CD8-positive, alpha-beta memory T cell (primary cell): ENCODE measurements around the gene ACAA1. TPM values are rescaled to one million over a fixed set of nuclear protein-coding genes. Genes with fewer than 3 reads are reported as not detected.
A peak's percentile ranks its signal among the peaks of the same experiment; 100 is the strongest.

Experiments used
- CTCF ChIA-PET: fragments of 350-600 bp; sonication (Branson Sonifier 250); formaldehyde crosslinking; loops from one replicate; lab custom pipeline; 2021; ENCODE audit warnings: antibody characterized with exemption; lab: Charles Lee
- POLR2A ChIA-PET: fragments of 350-600 bp; sonication (Branson Sonifier 250); formaldehyde crosslinking; loops from one replicate; lab custom pipeline; 2021; ENCODE audit warnings: antibody characterized with exemption; lab: Charles Lee
- DNase-seq, 5 donors: peaks; one replicate each; pipeline versions ENCODE4 v3.0.0 to v3.0.0-alpha.2; 2020 to 2022; ENCODE audit warnings: mixed read lengths in 1 of 5
- H3K27ac ChIP-seq: one replicate; pipeline ENCODE4 v1.7.0; 2013; ENCODE audit warnings: low read depth, mild to moderate bottlenecking, low read length, moderate library complexity
- H3K27me3 ChIP-seq: 2 replicates; pipeline ENCODE4 v1.7.0; 2013; ENCODE audit warnings: low read length, mild to moderate bottlenecking; ENCODE audit not compliant: insufficient read depth, poor library complexity, severe bottlenecking
- H3K36me3 ChIP-seq: 2 replicates; pipeline ENCODE4 v1.7.0; 2013; ENCODE audit warnings: mild to moderate bottlenecking, low read length, moderate library complexity; ENCODE audit not compliant: insufficient read depth
- H3K4me1 ChIP-seq: 2 replicates; pipeline ENCODE4 v1.7.0; 2013; ENCODE audit warnings: mild to moderate bottlenecking, low read length, moderate library complexity; ENCODE audit not compliant: insufficient read depth
- H3K4me3 ChIP-seq: 2 replicates; pipeline ENCODE4 v1.7.0; 2013; ENCODE audit warnings: mild to moderate bottlenecking, low read length
- H3K9me3 ChIP-seq: 2 replicates; pipeline ENCODE4 v1.7.0; 2013; ENCODE audit warnings: mild to moderate bottlenecking, low read length
- H3K27ac Mint-ChIP-seq, 8 donors: one replicate each; pipeline ENCODE4 v1.8.0; 2020 to 2021; ENCODE audit warnings: mixed read lengths in 8 of 8, mild to moderate bottlenecking in 6 of 8, inconsistent platforms in 3 of 8, moderate library complexity in 3 of 8
- H3K27me3 Mint-ChIP-seq, 2 donors: one replicate each; pipeline ENCODE4 v1.8.0; 2020 to 2021; ENCODE audit warnings: mixed read lengths in 2 of 2, mild to moderate bottlenecking in 1 of 2, moderate library complexity in 1 of 2
- H3K36me3 Mint-ChIP-seq, 3 donors: one replicate each; pipeline ENCODE4 v1.8.0; 2020 to 2021; ENCODE audit warnings: mixed read lengths in 3 of 3, inconsistent platforms in 1 of 3, mild to moderate bottlenecking in 1 of 3
- H3K4me1 Mint-ChIP-seq, 3 donors: one replicate each; pipeline ENCODE4 v1.8.0; 2020 to 2021; ENCODE audit warnings: mixed read lengths in 3 of 3, inconsistent platforms in 1 of 3, mild to moderate bottlenecking in 1 of 3
- H3K4me3 Mint-ChIP-seq, 7 donors: one replicate each; pipeline ENCODE4 v1.8.0; 2020 to 2021; ENCODE audit warnings: mixed read lengths in 7 of 7, mild to moderate bottlenecking in 6 of 7, moderate library complexity in 4 of 7, inconsistent platforms in 2 of 7
- H3K9me3 Mint-ChIP-seq, 5 donors: one replicate each; pipeline ENCODE4 v1.8.0; 2020 to 2022; ENCODE audit warnings: mixed read lengths in 5 of 5, mild to moderate bottlenecking in 3 of 5, moderate library complexity in 2 of 5, inconsistent platforms in 1 of 5
- polyA plus RNA-seq: library from polyadenylated mRNA; unstranded; fragments of 300-500 nt; fragmentation: Illumina TruSeq; gene quantifications from one replicate; pipeline ENCODE4 v1.2.3, GENCODE V29; 2021
- total RNA-seq, 2 experiments: library from RNA; stranded (reverse); gene quantifications; one replicate each; pipeline ENCODE4 v1.2.3, GENCODE V29; 2021

The ACAA1 gene
- total and polyA plus RNA-seq, 3 experiments from 2014 or later = 49.0 to 67.4 (median 67.1) TPM

DNA sequence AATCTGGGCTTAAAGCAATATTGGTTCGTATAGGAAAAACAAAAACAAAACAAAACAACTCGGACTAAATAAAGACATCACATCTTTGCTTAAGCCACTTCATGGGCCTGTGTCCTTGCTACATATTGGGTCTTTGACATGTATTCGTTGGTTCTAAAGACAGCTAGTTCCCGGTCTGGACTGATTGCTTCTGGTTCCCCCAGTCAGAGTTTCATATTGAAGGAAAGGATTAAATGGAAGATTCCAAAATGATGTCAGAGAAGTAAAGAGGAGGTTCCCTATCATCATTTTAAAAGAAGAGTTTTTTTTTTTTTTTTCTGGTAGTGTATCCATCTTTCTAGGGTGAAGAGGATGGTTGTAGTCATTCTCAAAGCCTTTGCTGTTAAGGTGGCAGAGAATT is 30.7 kb upstream of the ACAA1 start:
- Histone ChIP-seq H3K4me1 (peaks cover 44% of the 10 kb centered on the region), H3K4me3 (no peak overlapping the region), H3K9me3 (no peaks in the 10 kb centered on the region), H3K27ac (no peak overlapping the region), H3K27me3 (no peaks in the 10 kb centered on the region), H3K36me3 (no peaks in the 10 kb centered on the region)
- peak overlapping the region in 7 of 8 donors; percentile 2 to 98 (median 61) for H3K27ac Mint-ChIP-seq
- H3K4me1 Mint-ChIP-seq = peaks cover 66 to 78% (median 71%) of the 10 kb centered on the region in 3 donors
- no peaks in the 10 kb centered on the region for H3K9me3 Mint-ChIP-seq
- POLR2A ChIA-PET = interaction anchor here (0.7 to 4.3 kb wide), 2 partner anchors 13 to 31 kb away, joined by 5 to 75 read pairs; partner anchors contain the start of gene ACAA1
- no peaks in the 10 kb centered on the region for H3K27me3 Mint-ChIP-seq
- peak overlapping the region; percentile 44 to 98 (median 90) for H3K4me3 Mint-ChIP-seq
- DNase-seq = no peak
- CTCF ChIA-PET = interaction anchor here (0.7 kb wide), 1 partner anchor 18 kb away, joined by 3 read pairs; no protein-coding TSS in a partner anchor
- H3K36me3 Mint-ChIP-seq = peaks cover 0 to 20% (median 0%) of the 10 kb centered on the region in 3 donors

DNA sequence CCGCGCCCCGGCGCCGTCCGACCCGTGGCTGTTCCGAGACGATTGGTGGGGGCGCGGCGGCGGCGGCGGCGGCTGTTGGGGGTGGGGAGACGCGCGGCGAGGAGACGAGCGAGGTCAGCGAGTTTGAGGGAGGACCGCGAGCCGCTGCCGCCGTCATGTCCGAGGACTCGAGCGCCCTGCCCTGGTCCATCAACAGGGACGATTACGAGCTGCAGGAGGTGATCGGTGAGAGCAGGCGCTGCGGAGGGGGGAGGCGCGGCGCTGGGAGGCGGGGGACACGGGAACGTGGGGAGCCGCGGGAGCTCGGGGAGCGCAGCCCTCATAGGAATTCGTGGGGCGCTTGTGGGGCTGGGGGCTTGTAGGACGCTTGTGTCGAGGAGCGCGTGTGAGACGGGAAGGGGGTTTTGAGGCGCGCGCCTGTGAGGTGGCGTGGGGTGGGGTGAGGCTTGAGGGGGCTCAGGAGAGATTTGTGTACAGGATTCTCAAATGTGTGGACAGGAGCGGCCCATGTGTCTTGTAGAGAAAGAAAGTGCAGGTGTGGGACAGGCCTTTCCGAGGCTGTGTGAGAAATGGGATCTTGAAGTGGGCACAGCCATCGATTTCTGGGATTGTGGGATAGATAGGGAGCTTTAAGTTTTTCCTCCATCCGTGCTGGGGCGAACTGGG is 28.9 kb upstream of the ACAA1 start:
- Mint-ChIP-seq H3K36me3 (peaks cover 0 to 20% (median 0%) of the 10 kb centered on the region in 3 donors), H3K27me3 (no peaks in the 10 kb centered on the region), H3K9me3 (no peaks in the 10 kb centered on the region), H3K27ac (peak overlapping the region; percentile 95 to 100 (median 100)), H3K4me3 (peak overlapping the region; percentile 90 to 98 (median 96)), H3K4me1 (peaks cover 50 to 62% (median 53%) of the 10 kb centered on the region in 3 donors)
- Histone ChIP-seq H3K27me3 (no peaks in the 10 kb centered on the region), H3K27ac (peak overlapping the region; percentile 100), H3K36me3 (no peaks in the 10 kb centered on the region), H3K4me1 (peaks cover 39% of the 10 kb centered on the region), H3K4me3 (peak overlapping the region; percentile 94), H3K9me3 (no peaks in the 10 kb centered on the region)
- ChIA-PET POLR2A (interaction anchor here (1.1 to 4.3 kb wide), 10 partner anchors 8 to 172 kb away, joined by 3 to 75 read pairs (median 5); partner anchors contain the start of genes ACAA1, DLEC1 and MYD88), CTCF (interaction anchor here (0.9 to 4.5 kb wide), 6 partner anchors 11 to 181 kb away, joined by 3 to 60 read pairs (median 6); partner anchors contain the start of genes ACAA1, MYD88 and XYLB)
- DNase-seq = no peak

DNA sequence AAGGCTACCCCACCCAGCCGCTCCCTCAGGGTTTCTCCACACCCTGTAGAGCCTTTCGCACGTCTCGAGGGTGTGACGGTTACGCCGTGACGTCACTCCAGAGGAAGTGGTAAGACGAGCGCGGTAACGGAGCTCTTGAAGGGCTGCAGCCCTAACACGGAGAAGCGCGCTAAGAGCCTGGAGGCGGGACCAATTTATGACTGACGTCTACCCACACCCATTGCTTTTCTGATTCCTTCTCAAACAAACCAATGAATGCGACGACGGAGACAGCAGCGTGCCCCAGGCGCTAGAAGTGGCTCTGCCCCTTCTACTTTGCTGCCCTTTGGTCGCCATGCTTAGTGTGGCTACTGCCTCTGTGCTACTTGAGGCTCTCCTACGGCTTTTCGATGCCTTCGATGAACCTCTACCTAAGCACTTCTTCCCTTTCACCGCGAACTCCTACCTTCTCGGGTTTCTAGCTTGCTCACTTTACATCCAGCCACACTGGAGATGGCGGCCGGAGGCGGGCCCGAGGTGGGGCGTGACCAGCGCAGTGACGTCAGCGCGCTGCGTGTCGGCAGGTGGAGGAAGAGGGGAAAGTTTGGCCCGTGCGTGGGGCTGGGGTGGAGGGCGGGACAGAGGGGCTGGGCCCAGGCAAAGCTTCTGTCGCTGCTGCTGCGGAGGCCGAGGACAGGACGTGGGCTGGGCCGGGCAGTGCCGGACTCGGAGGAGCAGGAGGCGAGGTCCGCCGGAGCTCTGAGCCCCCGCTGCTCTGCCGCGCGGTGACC is 28.2 kb upstream of the ACAA1 start, which contains the start of gene OXSR1:
TSS of gene OXSR1 (plus strand) at position 586 of the 770 bp plus-strand sequence. CDS start 340 bp downstream, outside the sequence.
- peak within 1 kb of the TSS; percentile 94 for H3K4me3 ChIP-seq
- Mint-ChIP-seq H3K27ac (peak within 1 kb of the TSS; percentile 95 to 100 (median 100)), H3K27me3 (no peaks in the 10 kb centered on the region), H3K4me1 (peaks cover 43 to 55% (median 46%) of the 10 kb centered on the region in 3 donors), H3K4me3 (peak within 1 kb of the TSS; percentile 90 to 98 (median 96)), H3K9me3 (no peaks in the 10 kb centered on the region), H3K36me3 (peaks cover 0 to 20% (median 0%) of the 10 kb centered on the region in 3 donors)
- DNase-seq = peak; percentile 93 to 99 (median 98)
- H3K9me3 ChIP-seq = no peaks in the 10 kb centered on the region
- no peaks in the 10 kb centered on the region for H3K27me3 ChIP-seq
- H3K27ac ChIP-seq = peak within 1 kb of the TSS; percentile 100
- peaks cover 39% of the 10 kb centered on the region for H3K4me1 ChIP-seq
- H3K36me3 ChIP-seq = no peaks in the 10 kb centered on the region
- CTCF ChIA-PET = interaction anchor here (0.9 to 4.5 kb wide), 11 partner anchors 9 to 331 kb away, joined by 3 to 60 read pairs (median 5); partner anchors contain the start of genes ACAA1, EXOG, MYD88 and XYLB
- POLR2A ChIA-PET = interaction anchor here (0.6 to 4.3 kb wide), 12 partner anchors 11 to 171 kb away, joined by 3 to 75 read pairs (median 4); partner anchors contain the start of genes ACAA1, DLEC1 and MYD88

DNA sequence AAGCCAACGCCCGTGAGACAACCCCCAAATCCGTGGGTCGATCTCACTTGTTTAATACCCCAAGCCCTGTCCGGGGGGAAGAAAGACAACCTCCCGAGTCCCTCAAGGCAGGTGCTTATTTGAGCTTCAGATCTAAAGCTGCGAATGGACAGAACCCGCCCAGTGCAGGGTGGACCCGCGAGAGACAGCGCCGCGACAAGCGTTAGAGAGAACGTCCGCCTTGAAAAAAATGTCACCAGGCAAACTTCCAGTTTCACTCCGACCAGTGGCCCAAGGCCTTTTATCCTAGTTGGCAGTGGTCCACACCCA is 27.7 kb upstream of the ACAA1 start:
- Histone ChIP-seq H3K27ac (peak overlapping the region; percentile 100), H3K4me3 (peak overlapping the region; percentile 94), H3K27me3 (no peaks in the 10 kb centered on the region), H3K4me1 (peaks cover 39% of the 10 kb centered on the region), H3K36me3 (no peaks in the 10 kb centered on the region), H3K9me3 (no peaks in the 10 kb centered on the region)
- peaks cover 42 to 53% (median 45%) of the 10 kb centered on the region in 3 donors for H3K4me1 Mint-ChIP-seq
- peak overlapping the region; percentile 90 to 98 (median 96) for H3K4me3 Mint-ChIP-seq
- CTCF ChIA-PET = interaction anchor here (0.9 to 4.5 kb wide), 10 partner anchors 9 to 332 kb away, joined by 3 to 60 read pairs (median 5); partner anchors contain the start of genes ACAA1, EXOG, MYD88 and XYLB
- peak overlapping the region; percentile 95 to 100 (median 100) for H3K27ac Mint-ChIP-seq
- POLR2A ChIA-PET = interaction anchor here (1.0 to 4.3 kb wide), 10 partner anchors 10 to 170 kb away, joined by 3 to 75 read pairs (median 5); partner anchors contain the start of genes ACAA1, DLEC1 and MYD88
- no peak for DNase-seq
- H3K36me3 Mint-ChIP-seq = peaks cover 0 to 20% (median 0%) of the 10 kb centered on the region in 3 donors
- no peaks in the 10 kb centered on the region for H3K9me3 Mint-ChIP-seq
- H3K27me3 Mint-ChIP-seq = no peaks in the 10 kb centered on the region

DNA sequence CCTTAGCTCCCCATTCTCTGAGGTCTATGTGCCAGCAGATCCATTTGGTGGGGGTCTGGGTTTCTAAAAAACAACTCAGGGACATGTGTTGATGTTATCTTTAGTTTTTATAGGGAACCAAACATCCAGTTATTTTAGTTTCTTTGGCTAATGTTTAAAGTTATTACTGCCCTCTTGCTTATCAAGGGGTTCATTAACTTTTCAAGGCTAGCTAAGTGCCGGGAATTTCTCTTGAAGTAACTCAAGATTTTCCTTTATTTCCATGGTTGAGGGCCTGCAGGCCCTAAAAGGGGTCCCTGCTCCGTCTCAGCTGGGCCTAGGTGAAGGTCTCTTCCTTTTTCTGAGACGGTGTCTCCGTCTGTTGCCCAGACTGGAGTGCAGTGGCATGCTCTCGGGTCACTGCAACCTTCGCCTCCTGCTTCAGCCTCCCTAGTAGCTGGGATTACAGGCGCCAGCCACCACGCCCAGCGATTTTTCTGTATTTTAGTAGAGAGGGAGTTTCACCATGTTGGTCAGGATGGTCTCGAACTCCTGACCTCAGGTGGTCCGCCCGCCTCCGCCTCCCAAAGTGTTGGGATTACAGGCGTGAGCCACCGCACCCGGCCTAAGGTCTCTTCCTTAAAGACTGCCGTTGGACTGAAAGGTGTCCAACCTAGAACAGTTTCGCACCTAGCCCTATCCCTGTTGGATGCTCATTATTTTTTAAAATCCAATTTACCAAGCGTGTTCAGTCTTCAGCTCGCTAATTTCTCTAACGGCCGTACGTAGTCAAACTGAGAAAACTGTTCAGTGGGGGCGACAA is 27.1 kb upstream of the ACAA1 start:
- Histone ChIP-seq H3K9me3 (no peaks in the 10 kb centered on the region), H3K4me1 (peaks cover 38% of the 10 kb centered on the region), H3K27ac (peak overlapping the region; percentile 100), H3K36me3 (no peaks in the 10 kb centered on the region), H3K4me3 (peak overlapping the region; percentile 94), H3K27me3 (no peaks in the 10 kb centered on the region)
- POLR2A ChIA-PET = interaction anchor here (1.0 to 4.3 kb wide), 9 partner anchors 10 to 170 kb away, joined by 3 to 75 read pairs (median 5); partner anchors contain the start of genes ACAA1, DLEC1 and MYD88
- H3K27me3 Mint-ChIP-seq = no peaks in the 10 kb centered on the region
- DNase-seq = no peak
- H3K4me1 Mint-ChIP-seq = peaks cover 37 to 47% (median 39%) of the 10 kb centered on the region in 3 donors
- H3K9me3 Mint-ChIP-seq = no peaks in the 10 kb centered on the region
- H3K4me3 Mint-ChIP-seq = peak overlapping the region; percentile 90 to 98 (median 96)
- peak overlapping the region; percentile 95 to 100 (median 100) for H3K27ac Mint-ChIP-seq
- H3K36me3 Mint-ChIP-seq = peaks cover 0 to 20% (median 0%) of the 10 kb centered on the region in 3 donors
- CTCF ChIA-PET = interaction anchor here (0.9 to 4.5 kb wide), 11 partner anchors 8 to 332 kb away, joined by 3 to 60 read pairs (median 5); partner anchors contain the start of genes ACAA1, EXOG, MYD88 and XYLB

DNA sequence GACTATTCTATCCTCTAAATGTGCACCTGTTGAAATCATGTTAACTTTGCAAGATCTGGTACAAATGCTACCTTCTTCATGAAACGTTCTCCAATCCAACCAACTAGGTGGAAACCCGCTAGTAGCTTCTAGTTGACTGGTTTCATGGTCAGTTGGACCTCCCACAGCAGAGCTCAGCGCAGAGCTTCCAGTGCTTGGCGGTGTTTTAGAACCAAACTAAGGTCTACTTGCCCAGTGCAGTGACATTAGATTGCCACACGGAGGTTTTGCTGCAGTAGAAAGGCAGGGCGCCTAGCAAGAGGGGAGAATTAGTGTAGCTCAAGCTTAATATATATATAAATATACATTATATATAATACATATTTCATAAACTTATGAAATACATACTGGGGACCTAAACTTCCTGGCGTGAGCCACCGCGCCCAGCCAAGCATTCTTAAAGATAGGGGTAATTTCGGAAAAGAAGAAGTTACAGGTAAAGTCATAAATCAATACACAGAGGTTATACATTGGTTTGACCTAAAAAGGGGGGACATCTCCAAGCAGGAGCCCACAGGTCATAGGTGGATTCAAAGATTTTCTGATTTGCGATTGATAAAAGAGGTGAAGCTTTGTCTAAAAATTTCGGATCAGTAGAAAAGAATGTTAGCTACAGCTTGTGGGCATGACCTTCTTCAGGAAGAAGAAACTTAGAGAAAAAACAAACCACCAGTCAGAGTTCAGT is 26.4 kb upstream of the ACAA1 start:
- peak in 1 of 5 donors; percentile 27 for DNase-seq
- CTCF ChIA-PET = interaction anchor here (0.8 to 4.5 kb wide), 5 partner anchors 23 to 188 kb away, joined by 3 to 60 read pairs (median 4); partner anchors contain the start of genes ACAA1, MYD88 and XYLB

More for the DNA sequence above, 26.4 kb upstream of the ACAA1 start:
- Mint-ChIP-seq H3K4me1 (peaks cover 31 to 40% (median 32%) of the 10 kb centered on the region in 3 donors), H3K9me3 (no peaks in the 10 kb centered on the region), H3K36me3 (peaks cover 0 to 20% (median 0%) of the 10 kb centered on the region in 3 donors), H3K27ac (peak overlapping the region; percentile 33 to 100 (median 99)), H3K27me3 (no peaks in the 10 kb centered on the region), H3K4me3 (peak overlapping the region in 5 of 7 donors; percentile 29 to 97 (median 90))
- Histone ChIP-seq H3K9me3 (no peaks in the 10 kb centered on the region), H3K27me3 (no peaks in the 10 kb centered on the region), H3K36me3 (no peaks in the 10 kb centered on the region), H3K4me1 (peaks cover 30% of the 10 kb centered on the region), H3K4me3 (no peak overlapping the region), H3K27ac (peak overlapping the region; percentile 100)
- POLR2A ChIA-PET = interaction anchor here (0.7 to 4.3 kb wide), 2 partner anchors 26 kb away, joined by 4 to 75 read pairs; partner anchors contain the start of gene ACAA1
